H9 (cell line): ENCODE results near the gene AP1AR. TPM values are rescaled to one million over a fixed set of nuclear protein-coding genes. Genes with fewer than 3 reads are reported as not detected.

Source experiments
- DNase-seq: peaks from one replicate; pipeline ENCODE4 v3.0.0-alpha.2; 2017
- H2AFZ ChIP-seq: one replicate; pipeline ENCODE4 v1.6.1; 2013; ENCODE audit warnings: mild to moderate bottlenecking, low read length, control low read depth, moderate library complexity
- H2AK5ac ChIP-seq: 2 replicates; pipeline ENCODE4 v1.6.1; 2013; ENCODE audit warnings: low read length, control low read depth, mixed read lengths; ENCODE audit not compliant: insufficient read length
- H2BK120ac ChIP-seq: one replicate; pipeline ENCODE4 v1.6.1; 2013; ENCODE audit warnings: low read depth, mild to moderate bottlenecking, low read length, control low read depth, inconsistent platforms; ENCODE audit not compliant: poor library complexity, severe bottlenecking
- H2BK12ac ChIP-seq: 2 replicates; pipeline ENCODE4 v1.6.1; 2013; ENCODE audit warnings: low read length, control low read depth, mixed read lengths, low read depth; ENCODE audit not compliant: insufficient read length
- H2BK15ac ChIP-seq: 2 replicates; pipeline ENCODE4 v1.6.1; 2013; ENCODE audit warnings: low read depth, low read length, control low read depth
- H2BK20ac ChIP-seq: one replicate; pipeline ENCODE4 v1.6.1; 2013; ENCODE audit warnings: low read depth, mild to moderate bottlenecking, low read length, control low read depth, inconsistent platforms; ENCODE audit not compliant: poor library complexity, severe bottlenecking
- H2BK5ac ChIP-seq: 2 replicates; pipeline ENCODE4 v1.6.1; 2013; ENCODE audit warnings: low read length, control low read depth, mixed read lengths; ENCODE audit not compliant: insufficient read length
- H3K14ac ChIP-seq: 2 replicates; pipeline ENCODE4 v1.6.1; 2013; ENCODE audit warnings: low read length, control low read depth; ENCODE audit not compliant: insufficient read depth
- H3K18ac ChIP-seq: 2 replicates; pipeline ENCODE4 v1.6.1; 2013; ENCODE audit warnings: low read depth, mild to moderate bottlenecking, mixed read lengths, low read length, control low read depth; ENCODE audit not compliant: insufficient read length
- H3K23ac ChIP-seq: 2 replicates; pipeline ENCODE4 v1.6.1; 2013; ENCODE audit warnings: low read length, control low read depth, mixed read lengths, low read depth; ENCODE audit not compliant: insufficient read length
- H3K23me2 ChIP-seq: 2 replicates; pipeline ENCODE4 v1.6.1; 2013; ENCODE audit warnings: low read depth, mild to moderate bottlenecking, mixed read lengths, low read length, control low read depth; ENCODE audit not compliant: insufficient read length, poor library complexity, severe bottlenecking
- H3K27ac ChIP-seq: 2 replicates; pipeline ENCODE4 v1.5.1; 2013; ENCODE audit warnings: low read length, control low read depth, mixed read lengths, low read depth; ENCODE audit not compliant: insufficient read length
- H3K27me3 ChIP-seq: 2 replicates; pipeline ENCODE4 v1.6.1; 2013; ENCODE audit warnings: low read length, control low read depth, inconsistent platforms; ENCODE audit not compliant: insufficient read depth
- H3K4ac ChIP-seq: 2 replicates; pipeline ENCODE4 v1.6.1; 2013; ENCODE audit warnings: low read depth, mild to moderate bottlenecking, control low read depth, inconsistent platforms, low read length, moderate library complexity
- H3K4me1 ChIP-seq: 2 replicates; pipeline ENCODE4 v1.6.1; 2013; ENCODE audit warnings: low read length, control low read depth, inconsistent platforms; ENCODE audit not compliant: insufficient read depth
- H3K4me2 ChIP-seq: 2 replicates; pipeline ENCODE4 v1.6.1; 2013; ENCODE audit warnings: low read length, control low read depth, mixed read lengths; ENCODE audit not compliant: insufficient read length, insufficient read depth
- H3K56ac ChIP-seq: 2 replicates; pipeline ENCODE4 v1.6.1; 2013; ENCODE audit warnings: low read depth, mild to moderate bottlenecking, mixed read lengths, low read length, control low read depth; ENCODE audit not compliant: insufficient read length
- H3K79me1 ChIP-seq: 2 replicates; pipeline ENCODE4 v1.6.1; 2013; ENCODE audit warnings: low read depth, mild to moderate bottlenecking, moderate library complexity, low read length, control low read depth, inconsistent platforms; ENCODE audit not compliant: insufficient read depth, poor library complexity, severe bottlenecking
- H3K79me2 ChIP-seq: 2 replicates; pipeline ENCODE4 v1.6.1; 2013; ENCODE audit warnings: low read length, control low read depth, inconsistent platforms; ENCODE audit not compliant: insufficient read depth
- H3K9ac ChIP-seq: 2 replicates; pipeline ENCODE4 v1.6.1; 2013; ENCODE audit warnings: low read length, control low read depth, mixed read lengths; ENCODE audit not compliant: insufficient read length; ENCODE audit errors: extremely low read depth
- H3K9me3 ChIP-seq: one replicate; pipeline ENCODE4 v1.6.1; 2013; ENCODE audit warnings: low read depth, low read length, inconsistent platforms; ENCODE audit not compliant: control insufficient read depth
- H3T11ph ChIP-seq: one replicate; pipeline ENCODE4 v1.6.1; 2013; ENCODE audit warnings: mild to moderate bottlenecking, low read length, control low read depth, inconsistent platforms
- H4K20me1 ChIP-seq: one replicate; pipeline ENCODE4 v1.6.1; 2013; ENCODE audit not compliant: control insufficient read depth, insufficient read length, insufficient read depth
- H4K5ac ChIP-seq: 2 replicates; pipeline ENCODE4 v1.6.1; 2013; ENCODE audit warnings: low read depth, mild to moderate bottlenecking, mixed read lengths, low read length, control low read depth; ENCODE audit not compliant: insufficient read length
- H4K8ac ChIP-seq: replicated peaks from 2 replicates; pipeline ENCODE4 v1.6.1; 2013; ENCODE audit warnings: low read length, control low read depth, mixed read lengths, low read depth; ENCODE audit not compliant: insufficient read length
- H4K91ac ChIP-seq: 2 replicates; pipeline ENCODE4 v1.6.1; 2013; ENCODE audit warnings: low read depth, mild to moderate bottlenecking, moderate library complexity, mixed read lengths, low read length, control low read depth; ENCODE audit not compliant: insufficient read length
- H3K27ac Mint-ChIP-seq, 3 experiments: 2 replicates in 2 of 3; 3 replicates in 1 of 3; pipeline ENCODE4 v1.8.0; 2020 to 2021; ENCODE audit warnings: mixed read lengths in 3 of 3, mild to moderate bottlenecking in 1 of 3, moderate library complexity in 1 of 3
- H3K27me3 Mint-ChIP-seq: 2 replicates; pipeline ENCODE4 v1.8.0; 2021; ENCODE audit warnings: low read depth, mild to moderate bottlenecking, moderate library complexity, mixed read lengths
- H3K36me3 Mint-ChIP-seq, 3 experiments: 2 replicates in 2 of 3; 3 replicates in 1 of 3; pipeline ENCODE4 v1.8.0; 2020 to 2021; ENCODE audit warnings: low read depth in 3 of 3, mixed read lengths in 3 of 3; ENCODE audit not compliant: insufficient read depth in 1 of 3
- H3K4me1 Mint-ChIP-seq, 2 experiments: 2 replicates each; pipeline ENCODE4 v1.8.0; 2020; ENCODE audit warnings: mixed read lengths in 2 of 2
- H3K4me3 Mint-ChIP-seq, 2 experiments: 2 replicates in 1 of 2; 3 replicates in 1 of 2; pipeline ENCODE4 v1.8.0; 2020 to 2021; ENCODE audit warnings: mild to moderate bottlenecking in 2 of 2, mixed read lengths in 2 of 2, moderate library complexity in 1 of 2
- H3K9me3 Mint-ChIP-seq, 2 experiments: 2 replicates in 1 of 2; 3 replicates in 1 of 2; pipeline ENCODE4 v1.8.0; 2020; ENCODE audit warnings: mild to moderate bottlenecking in 2 of 2, mixed read lengths in 2 of 2, moderate library complexity in 1 of 2
- CTCF ChIP-seq: fragments of 200-600 bp; sonication (generic); conservative IDR thresholded peaks from 3 replicates; pipeline ENCODE4 v1.8.0; 2021; ENCODE audit warnings: antibody characterized with exemption, mild to moderate bottlenecking
- WGBS: extraction: QIAGEN DNeasy Blood & Tissue Kit; methylation state at CpG from one replicate; pipeline ENCODE4 v1.1.7; 2013; ENCODE audit warnings: missing lambda C conversion rate, low lambda C conversion rate, mixed read lengths; ENCODE audit not compliant: insufficient read length; ENCODE audit errors: extremely low coverage; 5-methylcytosine and 5-hydroxymethylcytosine counted together
- long read RNA-seq: library from polyadenylated mRNA; unstranded; transcript quantifications from one replicate; pipeline ENCODE4 v2.0.0, GENCODE V29; 2020
- total RNA-seq: library from RNA; stranded (reverse); gene quantifications from 2 replicates; pipeline ENCODE4 v1.2.1, GENCODE V29; 2021

The AP1AR gene, protein sequence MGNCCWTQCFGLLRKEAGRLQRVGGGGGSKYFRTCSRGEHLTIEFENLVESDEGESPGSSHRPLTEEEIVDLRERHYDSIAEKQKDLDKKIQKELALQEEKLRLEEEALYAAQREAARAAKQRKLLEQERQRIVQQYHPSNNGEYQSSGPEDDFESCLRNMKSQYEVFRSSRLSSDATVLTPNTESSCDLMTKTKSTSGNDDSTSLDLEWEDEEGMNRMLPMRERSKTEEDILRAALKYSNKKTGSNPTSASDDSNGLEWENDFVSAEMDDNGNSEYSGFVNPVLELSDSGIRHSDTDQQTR
- total RNA-seq = 23.5 and 24.2 TPM in 2 replicates
- long read RNA-seq, transcript AP1AR-201 (10 exons, 2,902 nt) = major isoform, 51 of 74 reads
- long read RNA-seq, transcript AP1AR-202 (9 exons, 2,337 nt) = minor isoform, 8 of 74 reads
- long read RNA-seq, partial matches to known transcripts = 5 of 74 reads
- long read RNA-seq, other reads (novel, unspliced or antisense) = 10 of 74 reads

- peak within 1 kb of the TSS; percentile 95 to 99 for H3K4me3 Mint-ChIP-seq
- H3K27me3 Mint-ChIP-seq = peaks cover 2% of the 10 kb centered on the region; the same call in 1 of the 2 replicates
Measured at GRCh38 chr4:112231779-112232713, at the start of gene AP1AR. Gene AP1AR, plus strand, starts transcription at chr4:112231787. Its CDS starts 305 bp downstream, at chr4:112232092.

More at GRCh38 chr4:112231779-112232713, at the start of gene AP1AR:
- Histone ChIP-seq H2AK5ac (no peak within 1 kb of the TSS), H3K27ac (peak within 1 kb of the TSS; percentile 83), H4K5ac (peak within 1 kb of the TSS; percentile 44), H3K4me2 (peak within 1 kb of the TSS; percentile 93), H3K14ac (peak within 1 kb of the TSS; percentile 99), H3K23me2 (peaks cover 9% of the 10 kb centered on the region), H3K9ac (peak within 1 kb of the TSS; percentile 91), H3K56ac (no peak within 1 kb of the TSS), H3T11ph (no peak within 1 kb of the TSS), H3K4ac (no peak within 1 kb of the TSS; the same call in 1 of the 2 replicates), H2BK120ac (peak within 1 kb of the TSS; percentile 78), H2BK12ac (peak within 1 kb of the TSS; percentile 40), H3K23ac (no peak within 1 kb of the TSS), H2BK15ac (no peak within 1 kb of the TSS), H4K20me1 (peaks cover 2% of the 10 kb centered on the region), H2BK20ac (no peak within 1 kb of the TSS), H2AFZ (peak within 1 kb of the TSS; percentile 98), H4K91ac (no peak within 1 kb of the TSS), H3K27me3 (no peaks in the 10 kb centered on the region), H3K79me2 (peaks cover 3% of the 10 kb centered on the region; the same call in 1 of the 2 replicates), H3K9me3 (no peaks in the 10 kb centered on the region), H4K8ac (no peak within 1 kb of the TSS), H2BK5ac (peak within 1 kb of the TSS; percentile 77), H3K79me1 (no peaks in the 10 kb centered on the region), H3K4me1 (no peaks in the 10 kb centered on the region), H3K18ac (peak within 1 kb of the TSS; percentile 99)
- Mint-ChIP-seq H3K36me3 (0 out of 7 replicates have a peak, but pooled peaks cover 0 to 1% (median 0%) of the 10 kb centered on the region in 3 experiments), H3K4me1 (peaks cover 15 to 26% of the 10 kb centered on the region in 2 experiments), H3K27ac (peak within 1 kb of the TSS; percentile 98 to 99 (median 99)), H3K9me3 (no peaks in the 10 kb centered on the region; a peak in 1 of 5 replicates)
- peak; percentile 59 for TF ChIP-seq CTCF
- peak; percentile 89 for DNase-seq
- no CpG with 5 or more reads among the region's 70 CpGs for WGBS
